GM23338 (cell line): Measurements from ENCODE around the gene PACS2. TPM values are rescaled to one million over a fixed set of nuclear protein-coding genes. Genes with fewer than 3 reads are reported as not detected.

Experiments
- ATAC-seq: fragments of 200-7000 bp; cut with Tn5 transposase; 3 replicates; pipeline ENCODE4 v1.9.1; 2020
- DNase-seq: peaks from one replicate; pipeline ENCODE4 v3.0.0-alpha.2; 2015; ENCODE audit warnings: low spot score
- H2AFZ ChIP-seq: fragments of 200-600 bp; sonication (generic); 2 replicates; pipeline ENCODE4 v1.8.0; 2016; ENCODE audit warnings: antibody characterized with exemption, mild to moderate bottlenecking, moderate library complexity
- H3F3A ChIP-seq: fragments of 200-600 bp; sonication (generic); replicated peaks from 2 replicates; pipeline ENCODE4 v1.8.0; 2017; ENCODE audit warnings: antibody characterized with exemption, mixed run types, low read depth
- H3K27ac ChIP-seq: fragments of 200-600 bp; sonication (generic); 2 replicates; pipeline ENCODE4 v1.6.1; 2016; ENCODE audit warnings: low read depth
- H3K27me3 ChIP-seq: fragments of 200-600 bp; sonication (generic); 2 replicates; pipeline ENCODE4 v1.8.0; 2016; ENCODE audit warnings: mild to moderate bottlenecking, mixed run types, moderate library complexity; ENCODE audit not compliant: insufficient read depth
- H3K36me3 ChIP-seq: fragments of 200-600 bp; sonication (generic); 2 replicates; pipeline ENCODE4 v1.8.0; 2016; ENCODE audit warnings: mild to moderate bottlenecking; ENCODE audit not compliant: insufficient read depth
- H3K4me1 ChIP-seq: fragments of 200-600 bp; sonication (generic); 2 replicates; pipeline ENCODE4 v1.8.0; 2016; ENCODE audit warnings: mild to moderate bottlenecking, moderate library complexity; ENCODE audit not compliant: insufficient read depth
- H3K4me2 ChIP-seq: fragments of 200-600 bp; sonication (generic); 2 replicates; pipeline ENCODE4 v1.7.1; 2017; ENCODE audit warnings: mixed run types
- H3K4me3 ChIP-seq: fragments of 200-600 bp; sonication (generic); 2 replicates; pipeline ENCODE4 v1.6.1; 2016; ENCODE audit warnings: mixed run types
- H3K79me2 ChIP-seq: fragments of 200-600 bp; sonication (generic); replicated peaks from 2 replicates; pipeline ENCODE4 v1.8.0; 2017; ENCODE audit warnings: mild to moderate bottlenecking; ENCODE audit not compliant: insufficient read depth
- H3K9me2 ChIP-seq: fragments of 200-600 bp; sonication (generic); 2 replicates; pipeline ENCODE4 v1.8.0; 2017; ENCODE audit not compliant: insufficient read depth
- H4K20me1 ChIP-seq: fragments of 200-600 bp; sonication (generic); replicated peaks from 2 replicates; pipeline ENCODE4 v1.8.0; 2017; ENCODE audit warnings: mild to moderate bottlenecking; ENCODE audit not compliant: insufficient read depth
- H3K27ac Mint-ChIP-seq: 2 replicates; pipeline ENCODE4 v1.8.0; 2020; ENCODE audit warnings: inconsistent platforms, mild to moderate bottlenecking, moderate library complexity, mixed read lengths
- H3K27me3 Mint-ChIP-seq: 3 replicates; pipeline ENCODE4 v1.8.0; 2022; ENCODE audit warnings: low read depth, mild to moderate bottlenecking, moderate library complexity, mixed read lengths, inconsistent platforms; ENCODE audit not compliant: insufficient read depth, poor library complexity
- H3K36me3 Mint-ChIP-seq: 3 replicates; pipeline ENCODE4 v1.8.0; 2021; ENCODE audit warnings: low read depth, mild to moderate bottlenecking, inconsistent platforms, moderate library complexity, mixed read lengths
- H3K4me1 Mint-ChIP-seq: 3 replicates; pipeline ENCODE4 v1.8.0; 2020; ENCODE audit warnings: mild to moderate bottlenecking, inconsistent platforms, mixed read lengths
- H3K4me3 Mint-ChIP-seq: 3 replicates; pipeline ENCODE4 v1.8.0; 2021; ENCODE audit warnings: moderate library complexity, mild to moderate bottlenecking, inconsistent platforms, mixed read lengths
- H3K9me3 Mint-ChIP-seq: 3 replicates; pipeline ENCODE4 v1.8.0; 2020; ENCODE audit warnings: moderate library complexity, mild to moderate bottlenecking, inconsistent platforms, mixed read lengths
- CREB1 ChIP-seq: fragments of 250-450 bp; sonication (Bioruptor Pico); IDR thresholded peaks from 2 replicates; pipeline ENCODE4 v1.5.0; 2020; ENCODE audit warnings: low read depth, mild to moderate bottlenecking, moderate library complexity
- ETS1 ChIP-seq: IDR thresholded peaks from 2 replicates; pipeline ENCODE4 v1.6.1; 2016; ENCODE audit warnings: antibody characterized with exemption
- EZH2 ChIP-seq: fragments of 200-600 bp; sonication (generic); IDR thresholded peaks from one replicate; pipeline ENCODE4 v1.8.0; 2017; ENCODE audit warnings: antibody characterized with exemption, mild to moderate bottlenecking, low read depth; ENCODE audit not compliant: unreplicated experiment
- STAT1 ChIP-seq: IDR thresholded peaks from one replicate; pipeline ENCODE4 v1.6.1; 2016; ENCODE audit warnings: antibody characterized with exemption; ENCODE audit not compliant: unreplicated experiment
- ZNF462 ChIP-seq: fragments of 250-450 bp; sonication (Bioruptor Pico); IDR thresholded peaks from 2 replicates; pipeline ENCODE4 v1.5.0; 2020; ENCODE audit warnings: mild to moderate bottlenecking, moderate library complexity
- polyA plus RNA-seq: library from polyadenylated mRNA; unstranded; fragments of >200 nt; fragmentation: Nextera tagmentation; extraction: Ambion mirVana; gene quantifications from 2 replicates; pipeline ENCODE4 v1.2.1, GENCODE V29; 2016
- total RNA-seq: library from RNA; depleted of rRNA; stranded (reverse); fragments of >200 nt; shearing (Covaris generic); gene quantifications from 2 replicates; pipeline ENCODE4 v1.2.3, GENCODE V29; 2014

Gene PACS2
- total and polyA plus RNA-seq, 2 experiments from 2014 or later: 22.5 to 79.0 TPM

GRCh38 chr14:105436402-105436801 lies 121.9 kb downstream of the PACS2 start (continued):
- TF ChIP-seq ZNF462: no peak
- TF ChIP-seq STAT1: no peak
- TF ChIP-seq EZH2: no peak
- TF ChIP-seq ETS1: no peak

- no peak for TF ChIP-seq CREB1 (CRISPR knock-in tag)
- 0 out of 2 replicates have a peak, but pooled peaks cover 3% of the 10 kb centered on the region for H3K4me1 ChIP-seq
- ATAC-seq (no peak), DNase-seq (no peak)
- Mint-ChIP-seq H3K36me3 (peaks cover 10% of the 10 kb centered on the region), H3K4me3 (no peak overlapping the region), H3K4me1 (peaks cover 17% of the 10 kb centered on the region), H3K9me3 (no peaks in the 10 kb centered on the region), H3K27me3 (no peaks in the 10 kb centered on the region), H3K27ac (no peak overlapping the region; the same call in 1 of the 2 replicates)
- H3F3A ChIP-seq: 0 out of 2 replicates have a peak, but pooled peaks cover 2% of the 10 kb centered on the region
- H3K27ac ChIP-seq: no peak overlapping the region
- H3K36me3 ChIP-seq: no peaks in the 10 kb centered on the region
- peaks cover 44% of the 10 kb centered on the region for H4K20me1 ChIP-seq
- peaks cover 61% of the 10 kb centered on the region for H3K79me2 ChIP-seq
- no peak overlapping the region for H2AFZ ChIP-seq
- H3K4me2 ChIP-seq: no peak overlapping the region
- no peaks in the 10 kb centered on the region for H3K27me3 ChIP-seq
- no peaks in the 10 kb centered on the region for H3K9me2 ChIP-seq
- H3K4me3 ChIP-seq: no peak overlapping the region
Measured at GRCh38 chr14:105436891-105437722, 122.6 kb downstream of the PACS2 start.
